ENCODE data around the gene RBM4.

The RBM4 gene

DNA sequence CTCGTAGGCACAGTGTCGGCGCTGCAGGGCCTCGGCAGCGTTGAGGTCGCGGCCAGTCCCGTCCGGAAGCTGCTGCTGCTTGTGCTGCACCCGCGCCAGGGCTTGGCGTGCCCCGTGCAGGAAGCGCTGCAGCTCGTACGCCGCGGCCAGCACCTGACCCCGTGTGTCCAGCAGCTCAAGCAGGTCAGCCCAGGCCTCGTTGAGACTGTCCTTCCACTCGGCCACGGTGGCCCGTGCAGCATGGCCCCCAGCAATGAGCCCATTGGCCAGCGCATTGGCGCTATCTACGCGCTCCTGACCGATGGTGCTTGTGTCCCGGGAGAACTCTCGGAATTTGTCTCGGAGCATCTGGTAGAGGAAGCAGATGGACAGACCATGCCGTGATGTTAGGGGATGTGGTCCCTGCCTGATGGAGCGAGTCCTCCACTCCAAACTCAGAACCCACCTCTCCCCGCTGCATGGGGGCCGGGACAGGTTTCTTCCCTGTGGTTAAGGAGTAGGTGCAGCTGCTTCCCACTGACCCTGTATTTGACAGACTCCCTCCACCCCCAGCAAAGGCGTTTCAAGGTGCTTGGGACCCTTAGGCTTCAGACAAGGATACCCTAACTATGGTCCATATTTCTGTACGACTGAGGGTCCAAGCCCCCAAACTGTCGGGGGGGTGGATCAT is 52.9 kb downstream of the RBM4 start:
- no peak for DNase-seq

DNA sequence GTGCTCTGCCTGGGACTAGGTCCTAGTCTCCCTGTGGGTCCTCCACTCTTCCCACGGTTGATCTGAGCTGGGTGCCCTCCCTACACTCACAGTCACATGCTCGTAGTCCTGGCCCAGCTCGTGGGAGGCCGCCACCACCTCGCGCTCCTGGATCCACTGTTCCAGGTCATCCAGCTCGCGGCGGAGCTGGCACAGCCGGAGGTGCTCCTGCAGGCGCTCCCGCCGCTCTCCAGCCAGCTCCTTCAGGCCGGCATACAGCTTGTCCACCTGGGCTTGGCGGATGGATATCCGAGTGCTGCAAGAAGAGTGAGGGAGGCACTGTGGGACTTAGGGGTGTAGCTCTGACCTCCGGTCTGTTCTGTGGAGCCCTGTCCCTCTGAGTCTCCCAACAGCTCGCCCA is 53.9 kb downstream of the RBM4 start:
- no peak for DNase-seq

DNA sequence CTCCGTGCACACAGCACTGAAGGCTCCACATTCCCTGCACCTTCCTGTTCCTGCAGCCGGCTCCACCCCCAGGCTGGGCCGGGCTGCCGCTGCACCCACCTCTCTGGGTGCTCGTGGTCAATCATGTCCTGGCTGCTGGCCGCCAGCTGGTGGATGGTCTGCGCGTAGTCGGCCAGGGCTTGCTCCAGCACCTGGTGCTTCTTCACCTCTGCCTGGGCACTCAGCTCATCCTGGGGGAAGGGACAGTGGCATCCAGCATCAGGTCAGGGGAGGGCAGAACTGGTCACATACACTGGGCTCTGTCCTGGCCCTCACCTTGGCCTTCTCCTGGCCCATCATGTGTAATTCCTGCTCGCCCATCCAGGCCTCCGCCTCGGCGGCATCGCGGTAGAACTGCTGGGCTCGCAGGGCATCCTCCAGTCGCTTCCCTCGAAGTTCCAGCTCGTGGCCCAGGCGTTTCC is 54.4 kb downstream of the RBM4 start:
- no peak for DNase-seq

DNA sequence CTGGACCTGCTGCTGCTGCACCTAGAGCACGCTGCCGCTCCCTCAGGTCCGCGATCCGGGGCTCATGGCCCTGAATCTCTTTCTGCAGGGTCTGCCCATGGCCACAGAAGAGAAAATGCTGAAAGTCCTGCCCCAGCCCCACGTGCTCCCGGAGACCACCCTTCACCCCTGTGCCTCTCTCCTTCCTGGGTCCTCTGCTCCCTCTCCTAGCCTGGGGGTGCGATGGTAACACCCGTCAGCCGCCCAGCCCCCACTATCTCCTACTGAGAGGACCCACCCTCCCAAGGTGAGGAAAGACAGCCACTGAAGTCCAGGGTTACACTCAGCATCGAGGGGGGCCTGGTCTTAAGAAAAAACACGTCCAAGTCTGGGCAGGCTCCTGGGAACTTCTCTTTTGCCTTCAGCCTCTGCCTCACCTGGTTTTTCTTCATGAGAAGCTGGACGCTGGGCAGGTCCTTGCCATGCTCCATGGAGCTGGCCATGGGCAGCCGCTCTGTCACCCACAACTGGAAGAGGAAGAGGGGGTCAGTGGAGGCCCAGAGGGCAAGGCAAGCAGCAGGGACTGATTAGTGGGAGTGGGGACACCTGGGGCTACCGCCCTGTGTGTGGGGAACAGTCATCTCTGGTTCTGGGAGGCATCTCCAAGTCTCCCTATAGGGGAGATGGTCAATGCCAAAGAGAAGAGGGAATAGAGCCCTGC is 55.0 kb downstream of the RBM4 start:
- no peak for DNase-seq

DNA sequence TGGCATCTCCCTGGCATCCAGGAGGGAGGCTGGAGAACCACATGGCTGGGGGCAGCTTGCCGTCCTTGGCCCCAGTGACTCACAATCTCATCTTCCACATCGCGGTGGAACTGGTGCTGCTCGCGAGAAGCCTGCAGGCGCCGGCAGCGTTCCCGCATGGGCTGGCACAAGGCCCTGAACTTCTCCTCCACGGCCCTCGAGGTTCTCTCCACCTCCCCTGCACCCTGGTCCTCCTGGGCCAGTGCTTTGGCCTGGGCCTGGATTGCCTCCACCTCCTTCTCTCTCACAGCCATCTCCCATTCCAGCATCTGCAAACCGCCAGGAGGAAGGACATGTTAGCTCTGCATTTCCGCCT is 55.5 kb downstream of the RBM4 start:
- DNase-seq: no peak

DNA sequence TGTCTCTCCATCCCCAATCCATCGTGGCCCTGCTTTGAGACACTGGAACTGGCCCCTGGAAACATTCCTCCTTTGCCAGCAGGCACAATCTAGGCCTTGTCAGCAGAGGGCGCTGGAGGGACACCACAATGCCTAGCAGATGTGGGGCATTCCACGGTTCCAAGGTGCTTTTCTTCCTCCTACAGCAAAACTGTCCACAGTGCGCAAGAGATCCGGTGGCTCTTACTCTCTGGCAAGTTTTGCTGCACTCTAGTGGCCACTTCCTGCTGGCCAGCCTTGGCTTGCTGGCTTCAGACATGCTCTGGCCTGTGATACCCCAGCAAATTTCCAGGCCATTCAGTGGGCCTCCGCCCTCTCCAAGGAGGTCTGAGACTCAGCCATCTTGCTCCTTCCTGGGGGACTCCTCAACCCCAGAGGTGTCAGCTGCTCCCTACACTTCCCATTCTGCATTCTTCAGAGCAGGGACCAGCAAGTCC is 56.3 kb downstream of the RBM4 start:
- peak; percentile 78 to 84 for DNase-seq

All from NCI-H446 (cell line).